Measurements from ENCODE around the gene C1QTNF8. TPM values are rescaled to one million over a fixed set of nuclear protein-coding genes. Genes with fewer than 3 reads are reported as not detected.
A peak's percentile ranks its signal among the peaks of the same experiment; 100 is the strongest.

The C1QTNF8 gene
- total and polyA plus RNA-seq, 2 of the 13 experiments (the other 11 are each of a cell fraction or from before 2014, with no cell fraction given) = 0.09 TPM; not detected in 1

DNA sequence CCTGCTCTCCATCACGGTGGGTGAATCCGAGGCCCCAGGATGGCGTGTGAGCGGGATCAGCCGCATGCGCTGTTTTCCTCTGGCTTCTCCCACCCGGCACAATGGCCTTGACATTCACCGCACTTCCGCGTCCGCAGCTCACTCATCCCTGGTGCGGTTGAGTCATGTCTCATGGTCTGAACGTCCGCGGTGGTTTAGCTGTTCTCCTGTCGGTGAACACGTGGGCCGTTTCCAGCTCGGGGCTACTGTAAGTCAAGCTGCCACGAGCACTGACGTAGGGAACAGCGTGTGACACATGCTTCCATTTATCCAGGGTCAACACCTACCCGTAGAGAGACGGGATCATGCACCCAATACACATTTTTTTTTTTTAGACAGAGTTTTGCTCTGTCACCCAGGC is 41.6 kb upstream of the C1QTNF8 start (continued):
- TF ChIP-seq, protein P1, sequence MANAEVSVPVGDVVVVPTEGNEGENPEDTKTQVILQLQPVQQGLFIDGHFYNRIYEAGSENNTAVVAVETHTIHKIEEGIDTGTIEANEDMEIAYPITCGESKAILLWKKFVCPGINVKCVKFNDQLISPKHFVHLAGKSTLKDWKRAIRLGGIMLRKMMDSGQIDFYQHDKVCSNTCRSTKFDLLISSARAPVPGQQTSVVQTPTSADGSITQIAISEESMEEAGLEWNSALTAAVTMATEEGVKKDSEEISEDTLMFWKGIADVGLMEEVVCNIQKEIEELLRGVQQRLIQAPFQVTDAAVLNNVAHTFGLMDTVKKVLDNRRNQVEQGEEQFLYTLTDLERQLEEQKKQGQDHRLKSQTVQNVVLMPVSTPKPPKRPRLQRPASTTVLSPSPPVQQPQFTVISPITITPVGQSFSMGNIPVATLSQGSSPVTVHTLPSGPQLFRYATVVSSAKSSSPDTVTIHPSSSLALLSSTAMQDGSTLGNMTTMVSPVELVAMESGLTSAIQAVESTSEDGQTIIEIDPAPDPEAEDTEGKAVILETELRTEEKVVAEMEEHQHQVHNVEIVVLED (CRISPR knock-in tag; IDR thresholded peaks at IDR 0.05; ENCODE audit: borderline replicate concordance) = no peak
- peak; percentile 68; the same call in 1 of the 2 replicates for TF ChIP-seq ZNF670 (CRISPR knock-in tag; IDR thresholded peaks at IDR 0.05; ENCODE audit: borderline replicate concordance)
- TF ChIP-seq U2AF2 (IDR thresholded peaks at IDR 0.05; ENCODE audit: low read depth, low read length) = no peak
- no peak for TF ChIP-seq KLF15 (CRISPR knock-in tag; IDR thresholded peaks at IDR 0.05; ENCODE audit: borderline replicate concordance)
- TF ChIP-seq ZNF3 (CRISPR knock-in tag; IDR thresholded peaks at IDR 0.05) = no peak
- TF ChIP-seq NCOR1 (IDR thresholded peaks at IDR 0.05; ENCODE audit: borderline replicate concordance, low read length) = no peak
- no peak for TF ChIP-seq PLRG1 (conservative IDR thresholded peaks at IDR 0.05)
- TF ChIP-seq MXD4 (CRISPR knock-in tag; IDR thresholded peaks at IDR 0.05) = 0 out of 2 replicates have a peak, but pooled peaks have one; percentile 17
- TF ChIP-seq, protein P2, sequence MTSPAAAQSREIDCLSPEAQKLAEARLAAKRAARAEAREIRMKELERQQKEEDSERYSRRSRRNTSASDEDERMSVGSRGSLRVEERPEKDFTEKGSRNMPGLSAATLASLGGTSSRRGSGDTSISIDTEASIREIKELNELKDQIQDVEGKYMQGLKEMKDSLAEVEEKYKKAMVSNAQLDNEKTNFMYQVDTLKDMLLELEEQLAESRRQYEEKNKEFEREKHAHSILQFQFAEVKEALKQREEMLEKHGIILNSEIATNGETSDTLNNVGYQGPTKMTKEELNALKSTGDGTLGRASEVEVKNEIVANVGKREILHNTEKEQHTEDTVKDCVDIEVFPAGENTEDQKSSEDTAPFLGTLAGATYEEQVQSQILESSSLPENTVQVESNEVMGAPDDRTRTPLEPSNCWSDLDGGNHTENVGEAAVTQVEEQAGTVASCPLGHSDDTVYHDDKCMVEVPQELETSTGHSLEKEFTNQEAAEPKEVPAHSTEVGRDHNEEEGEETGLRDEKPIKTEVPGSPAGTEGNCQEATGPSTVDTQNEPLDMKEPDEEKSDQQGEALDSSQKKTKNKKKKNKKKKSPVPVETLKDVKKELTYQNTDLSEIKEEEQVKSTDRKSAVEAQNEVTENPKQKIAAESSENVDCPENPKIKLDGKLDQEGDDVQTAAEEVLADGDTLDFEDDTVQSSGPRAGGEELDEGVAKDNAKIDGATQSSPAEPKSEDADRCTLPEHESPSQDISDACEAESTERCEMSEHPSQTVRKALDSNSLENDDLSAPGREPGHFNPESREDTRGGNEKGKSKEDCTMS (CRISPR knock-in tag; conservative IDR thresholded peaks at IDR 0.05) = no peak
- TF ChIP-seq MTF2 (CRISPR knock-in tag; IDR thresholded peaks at IDR 0.05; ENCODE audit: borderline replicate concordance) = no peak
- no peak for TF ChIP-seq ZNF33B (CRISPR knock-in tag; IDR thresholded peaks at IDR 0.05)
- TF ChIP-seq, protein P3, sequence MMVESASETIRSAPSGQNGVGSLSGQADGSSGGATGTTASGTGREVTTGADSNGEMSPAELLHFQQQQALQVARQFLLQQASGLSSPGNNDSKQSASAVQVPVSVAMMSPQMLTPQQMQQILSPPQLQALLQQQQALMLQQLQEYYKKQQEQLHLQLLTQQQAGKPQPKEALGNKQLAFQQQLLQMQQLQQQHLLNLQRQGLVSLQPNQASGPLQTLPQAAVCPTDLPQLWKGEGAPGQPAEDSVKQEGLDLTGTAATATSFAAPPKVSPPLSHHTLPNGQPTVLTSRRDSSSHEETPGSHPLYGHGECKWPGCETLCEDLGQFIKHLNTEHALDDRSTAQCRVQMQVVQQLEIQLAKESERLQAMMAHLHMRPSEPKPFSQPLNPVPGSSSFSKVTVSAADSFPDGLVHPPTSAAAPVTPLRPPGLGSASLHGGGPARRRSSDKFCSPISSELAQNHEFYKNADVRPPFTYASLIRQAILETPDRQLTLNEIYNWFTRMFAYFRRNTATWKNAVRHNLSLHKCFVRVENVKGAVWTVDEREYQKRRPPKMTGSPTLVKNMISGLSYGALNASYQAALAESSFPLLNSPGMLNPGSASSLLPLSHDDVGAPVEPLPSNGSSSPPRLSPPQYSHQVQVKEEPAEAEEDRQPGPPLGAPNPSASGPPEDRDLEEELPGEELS (CRISPR knock-in tag; IDR thresholded peaks at IDR 0.05) = no peak
- TF ChIP-seq, protein P4, sequence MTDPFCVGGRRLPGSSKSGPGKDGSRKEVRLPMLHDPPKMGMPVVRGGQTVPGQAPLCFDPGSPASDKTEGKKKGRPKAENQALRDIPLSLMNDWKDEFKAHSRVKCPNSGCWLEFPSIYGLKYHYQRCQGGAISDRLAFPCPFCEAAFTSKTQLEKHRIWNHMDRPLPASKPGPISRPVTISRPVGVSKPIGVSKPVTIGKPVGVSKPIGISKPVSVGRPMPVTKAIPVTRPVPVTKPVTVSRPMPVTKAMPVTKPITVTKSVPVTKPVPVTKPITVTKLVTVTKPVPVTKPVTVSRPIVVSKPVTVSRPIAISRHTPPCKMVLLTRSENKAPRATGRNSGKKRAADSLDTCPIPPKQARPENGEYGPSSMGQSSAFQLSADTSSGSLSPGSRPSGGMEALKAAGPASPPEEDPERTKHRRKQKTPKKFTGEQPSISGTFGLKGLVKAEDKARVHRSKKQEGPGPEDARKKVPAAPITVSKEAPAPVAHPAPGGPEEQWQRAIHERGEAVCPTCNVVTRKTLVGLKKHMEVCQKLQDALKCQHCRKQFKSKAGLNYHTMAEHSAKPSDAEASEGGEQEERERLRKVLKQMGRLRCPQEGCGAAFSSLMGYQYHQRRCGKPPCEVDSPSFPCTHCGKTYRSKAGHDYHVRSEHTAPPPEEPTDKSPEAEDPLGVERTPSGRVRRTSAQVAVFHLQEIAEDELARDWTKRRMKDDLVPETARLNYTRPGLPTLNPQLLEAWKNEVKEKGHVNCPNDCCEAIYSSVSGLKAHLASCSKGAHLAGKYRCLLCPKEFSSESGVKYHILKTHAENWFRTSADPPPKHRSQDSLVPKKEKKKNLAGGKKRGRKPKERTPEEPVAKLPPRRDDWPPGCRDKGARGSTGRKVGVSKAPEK (CRISPR knock-in tag; IDR thresholded peaks at IDR 0.05; ENCODE audit: borderline replicate concordance) = no peak
- no peak for TF ChIP-seq ATRX (CRISPR knock-in tag; IDR thresholded peaks at IDR 0.05; ENCODE audit: borderline replicate concordance)
- no peak for TF ChIP-seq MATR3 (CRISPR knock-in tag; IDR thresholded peaks at IDR 0.05)
- peak; percentile 79; the same call in 1 of the 2 replicates for TF ChIP-seq DNMT3B (CRISPR knock-in tag; conservative IDR thresholded peaks at IDR 0.05)
- TF ChIP-seq YEATS2 (CRISPR knock-in tag; IDR thresholded peaks at IDR 0.05; ENCODE audit: borderline replicate concordance) = peak; percentile 71; the same call in 1 of the 2 replicates
- TF ChIP-seq ELF4 (CRISPR knock-in tag; IDR thresholded peaks at IDR 0.05; ENCODE audit: borderline replicate concordance) = no peak
- no peak for TF ChIP-seq HMG20B (CRISPR knock-in tag; conservative IDR thresholded peaks at IDR 0.05)
- TF ChIP-seq ZNF138 (CRISPR knock-in tag; IDR thresholded peaks at IDR 0.05; ENCODE audit: low read depth) = no peak
- no peak for TF ChIP-seq ZNF703 (CRISPR knock-in tag; IDR thresholded peaks at IDR 0.05; ENCODE audit: borderline replicate concordance)
- TF ChIP-seq ZNF343 (CRISPR knock-in tag; IDR thresholded peaks at IDR 0.05) = no peak
- TF ChIP-seq SIX1 (CRISPR knock-in tag; IDR thresholded peaks at IDR 0.05; ENCODE audit: borderline replicate concordance) = no peak
